Stimulated activated CD8-positive, alpha-beta memory T cell treated with anti-CD3 and anti-CD28 coated beads, Interleukin-15, amount 100 ng/mL, for 24 hours (primary cell): ENCODE results near the gene RASAL2.
"Not testable (repeated sequence)": the region's sequence is repeated elsewhere in the genome, so short reads cannot be mapped to it uniquely, and the experiment has no call there.

Experiments used
- DNase-seq: peaks from one replicate; pipeline ENCODE4 v3.0.0-alpha.2; 2020; ENCODE audit warnings: low read depth

Gene RASAL2

DNA sequence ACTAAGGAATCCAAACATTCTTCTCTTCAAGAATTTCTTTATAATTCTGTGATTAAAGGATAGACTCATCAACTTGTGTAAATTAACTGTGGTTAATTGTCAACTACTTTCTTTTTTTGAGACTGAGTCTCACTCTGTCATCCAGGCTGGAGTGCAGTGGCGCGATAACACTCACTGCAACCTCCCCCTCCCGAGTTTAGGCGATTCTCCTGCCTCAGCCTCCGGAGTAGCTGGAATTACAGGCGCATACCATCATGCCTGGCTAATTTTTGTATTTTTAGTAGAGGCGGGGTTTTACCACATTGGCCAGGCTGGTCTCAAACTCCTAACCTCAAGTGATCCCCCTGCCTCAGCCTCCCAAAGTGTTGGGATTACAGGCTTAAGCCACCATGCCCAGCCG, 296.4 kb downstream of the RASAL2 start:
- not testable (repeated sequence) for DNase-seq

DNA sequence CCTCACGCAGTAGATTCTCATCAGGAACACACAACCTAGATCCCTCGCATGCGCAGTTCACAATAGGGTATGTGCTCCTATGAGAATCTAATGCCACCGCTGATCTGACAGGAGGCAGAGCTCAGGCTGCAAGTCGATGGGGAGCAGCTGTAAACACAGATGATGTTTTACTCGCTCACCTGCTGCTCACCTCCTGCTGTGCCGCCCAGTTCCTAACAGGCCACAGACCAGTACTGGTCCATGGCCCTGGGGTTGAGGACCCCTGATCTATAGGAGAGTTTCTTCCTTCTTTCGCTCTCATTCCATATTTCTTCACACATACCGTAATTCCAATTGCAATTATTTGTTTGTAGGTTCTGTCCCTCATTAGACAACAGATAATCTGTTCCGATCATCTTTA, 299.5 kb downstream of the RASAL2 start:
- DNase-seq = no peak

DNA sequence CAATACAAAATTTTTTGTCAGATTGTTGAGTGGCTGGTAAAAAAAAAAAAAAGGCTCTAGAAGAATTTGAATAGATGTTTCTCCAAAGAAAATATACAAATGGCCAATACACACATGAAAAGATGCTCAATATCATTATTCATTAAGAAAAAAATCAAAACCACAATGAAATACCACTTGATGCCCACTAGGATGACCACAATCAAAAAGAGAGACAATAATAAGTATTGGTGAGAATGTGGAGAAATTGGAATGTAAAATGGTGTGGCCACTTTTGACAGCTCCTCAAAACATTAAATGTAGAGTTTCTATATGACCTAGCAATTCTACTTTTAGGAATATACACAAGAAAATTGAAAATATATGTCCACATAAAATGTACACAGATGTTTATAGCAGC, 302.9 kb downstream of the RASAL2 start:
- DNase-seq = no peak

DNA sequence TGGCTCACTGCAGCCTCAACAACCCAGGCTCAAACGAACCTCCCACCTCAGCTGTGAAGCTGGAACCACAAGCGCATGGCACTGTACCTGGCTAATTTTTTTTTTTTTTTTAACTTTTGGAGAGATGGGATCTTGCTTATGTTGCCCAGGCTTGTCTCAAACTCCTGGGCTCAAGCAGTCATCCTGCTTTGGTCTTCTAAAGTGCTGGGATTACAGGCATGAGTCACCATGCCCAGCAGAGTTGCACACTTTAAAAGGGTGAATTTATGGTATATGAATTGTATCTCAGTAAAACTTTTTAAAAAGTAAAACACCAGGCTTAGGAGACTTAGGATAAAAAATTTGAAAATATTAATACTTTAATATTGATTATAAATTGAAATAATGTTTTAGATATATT, 303.8 kb downstream of the RASAL2 start:
- DNase-seq = no peak

DNA sequence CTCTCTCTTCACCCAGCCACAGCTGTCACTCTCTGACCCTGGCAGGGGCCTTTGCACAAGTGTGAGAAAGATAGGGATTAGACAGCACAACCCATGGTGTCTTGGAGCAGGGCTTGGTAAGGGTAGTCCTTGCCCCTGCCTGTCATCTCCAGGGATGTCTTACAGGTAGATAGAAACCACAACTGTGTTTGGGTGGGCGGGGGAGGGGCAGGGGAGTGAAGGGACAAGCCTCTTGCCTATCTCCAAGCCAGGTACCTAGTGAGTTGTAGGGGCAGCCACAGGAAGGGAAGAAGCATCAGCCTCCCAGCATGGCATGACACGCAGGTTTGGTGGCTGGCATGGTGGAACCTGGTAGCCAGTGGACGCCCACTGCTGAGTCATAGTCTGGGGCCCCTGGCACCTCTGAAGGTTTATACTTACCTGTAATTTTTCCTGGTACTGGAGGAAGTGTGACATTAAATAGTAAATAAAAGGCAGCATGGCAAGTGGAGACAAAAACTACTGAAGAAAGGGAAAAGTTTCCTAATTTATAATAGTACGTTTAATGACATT, 305.3 kb downstream of the RASAL2 start:
- no peak for DNase-seq

DNA sequence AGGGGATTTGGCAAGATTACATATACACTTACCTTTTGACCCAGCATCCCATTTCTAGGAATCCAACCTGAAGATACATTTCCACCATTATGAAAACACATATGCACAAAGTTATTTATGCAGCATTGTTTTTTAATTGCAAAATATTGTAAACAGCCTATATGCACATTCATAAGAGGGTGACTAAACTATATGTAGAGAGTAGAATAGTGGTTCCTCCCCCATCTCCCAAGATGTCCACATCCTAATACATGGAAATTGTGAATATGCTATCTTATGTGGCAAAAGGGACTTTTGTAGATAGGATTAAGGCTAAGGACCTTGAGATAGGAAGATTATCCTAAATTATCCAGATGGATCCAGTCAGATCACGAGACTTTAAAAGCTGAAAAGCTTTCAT, 311.2 kb downstream of the RASAL2 start:
- no peak for DNase-seq

DNA sequence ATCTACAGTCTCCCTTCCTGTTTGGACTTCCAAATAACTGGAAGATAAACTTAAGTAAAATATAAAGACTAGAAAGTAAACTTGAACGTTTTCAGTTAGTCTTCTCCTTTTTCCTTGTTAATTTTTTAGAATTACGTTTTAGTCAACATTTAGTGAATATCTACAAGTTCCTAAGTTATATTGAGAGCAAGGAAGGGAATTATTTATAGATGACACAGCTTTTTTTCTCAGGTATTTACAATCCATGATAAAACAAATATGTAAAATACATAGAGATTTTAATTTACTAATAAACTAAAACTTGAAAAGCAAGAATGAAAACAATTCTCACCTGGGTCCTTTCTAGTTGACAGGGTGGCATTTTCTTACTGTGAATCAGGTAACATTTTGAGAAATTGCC, 313.3 kb downstream of the RASAL2 start:
- no peak for DNase-seq

DNA sequence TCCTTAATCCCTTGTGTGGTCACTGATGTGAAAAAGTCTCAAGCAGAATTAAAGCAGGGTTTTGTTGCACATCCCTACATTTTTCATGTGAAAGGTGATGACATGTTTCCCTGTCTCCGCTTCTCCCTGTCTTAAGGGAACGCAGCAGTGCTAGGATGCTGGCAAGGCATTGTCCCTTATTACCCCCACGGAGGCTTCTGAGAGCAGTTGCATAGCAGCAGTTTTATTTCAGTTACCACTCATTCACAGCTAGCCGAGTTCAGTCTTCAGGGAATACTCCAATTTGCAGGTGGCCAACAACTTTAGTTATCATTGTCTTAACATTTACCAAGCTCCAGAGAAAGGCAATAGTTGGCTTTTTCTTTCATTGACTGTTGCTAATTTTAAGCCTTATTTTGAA, 313.8 kb downstream of the RASAL2 start:
- DNase-seq = no peak

DNA sequence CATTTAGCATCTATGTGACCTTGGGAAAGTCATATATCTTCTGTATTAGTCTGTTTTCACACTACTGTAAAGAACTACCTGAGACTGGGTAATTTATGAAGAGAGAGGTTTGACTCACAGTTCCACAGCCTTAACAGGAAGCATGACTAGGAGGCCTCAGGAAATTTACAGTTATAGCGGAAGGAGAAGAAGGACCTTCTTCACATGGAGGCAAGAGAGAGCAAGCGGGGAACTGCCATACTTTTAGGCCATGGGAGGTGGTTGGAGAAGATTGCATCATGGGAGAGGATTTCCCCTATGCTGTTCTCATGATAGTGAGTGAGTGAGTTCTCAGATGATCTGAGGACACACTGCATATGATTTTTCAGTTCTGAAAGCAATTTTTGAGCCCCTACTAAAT, 315.0 kb downstream of the RASAL2 start:
- no peak for DNase-seq

DNA sequence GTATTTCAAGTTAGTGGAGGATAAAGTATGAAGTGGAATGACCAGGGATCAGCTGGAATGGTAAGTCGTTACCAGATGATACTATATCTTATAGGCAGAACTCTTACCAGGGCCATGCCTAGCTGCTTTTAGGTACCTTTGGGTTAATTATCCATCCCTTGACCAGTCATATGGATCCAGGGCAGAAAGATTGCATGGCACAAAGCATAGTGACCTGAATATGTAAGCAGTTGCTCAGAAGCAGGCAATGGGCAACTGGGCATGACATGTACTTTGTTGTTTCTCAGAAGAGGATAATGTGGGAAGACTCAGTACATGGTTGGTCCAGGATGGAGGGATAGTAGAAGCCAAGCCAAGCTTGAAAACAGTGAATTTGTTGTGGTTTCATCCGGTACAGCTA, 315.6 kb downstream of the RASAL2 start:
- no peak for DNase-seq

DNA sequence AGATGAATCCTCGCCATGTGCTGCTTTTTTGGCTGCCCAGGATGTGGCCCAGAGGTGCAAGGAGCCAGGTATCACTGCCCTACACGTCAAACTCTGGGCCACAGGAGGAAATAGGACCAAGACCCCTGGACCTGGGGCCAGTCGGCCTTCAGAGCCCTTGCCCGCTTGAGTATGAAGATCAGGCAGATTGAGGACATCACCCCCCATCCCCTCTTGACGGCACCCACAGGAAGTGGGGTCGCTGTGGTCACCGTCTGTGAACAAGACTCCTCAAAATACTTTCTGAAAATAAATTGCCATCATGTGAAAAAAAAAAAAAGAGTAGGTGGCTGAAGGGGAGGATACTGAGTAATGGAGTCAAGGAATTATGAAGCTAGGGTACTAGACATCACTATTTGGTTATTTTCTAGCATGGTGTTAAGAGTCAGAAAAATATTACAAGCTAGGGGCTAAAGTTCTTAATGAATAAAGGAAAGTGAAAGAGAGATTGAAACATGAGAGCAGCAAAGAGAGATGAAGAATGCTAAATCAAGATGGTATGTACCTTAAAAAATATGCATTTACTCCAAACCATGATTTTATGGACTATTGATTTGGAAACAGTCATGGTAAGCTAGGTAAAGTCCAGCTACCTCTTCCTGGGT, 318.0 kb downstream of the RASAL2 start:
- no peak for DNase-seq

DNA sequence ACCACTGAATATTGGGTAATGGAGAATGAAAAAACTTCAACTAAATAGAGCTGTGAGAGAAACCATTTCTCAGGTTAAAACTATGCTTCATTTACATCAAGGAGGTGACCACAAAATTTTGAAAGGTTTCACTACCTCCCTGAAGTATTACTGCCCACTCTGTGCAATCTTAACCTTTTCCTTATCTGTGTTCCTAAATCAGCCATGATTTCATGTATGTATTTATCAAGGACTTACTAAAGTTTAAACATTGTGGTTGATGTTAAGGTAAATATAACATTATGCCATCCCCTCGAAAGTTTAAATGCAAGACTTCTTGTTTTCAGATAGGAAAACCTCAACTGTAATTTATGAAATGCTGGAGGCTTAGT, 318.5 kb downstream of the RASAL2 start:
- no peak for DNase-seq

DNA sequence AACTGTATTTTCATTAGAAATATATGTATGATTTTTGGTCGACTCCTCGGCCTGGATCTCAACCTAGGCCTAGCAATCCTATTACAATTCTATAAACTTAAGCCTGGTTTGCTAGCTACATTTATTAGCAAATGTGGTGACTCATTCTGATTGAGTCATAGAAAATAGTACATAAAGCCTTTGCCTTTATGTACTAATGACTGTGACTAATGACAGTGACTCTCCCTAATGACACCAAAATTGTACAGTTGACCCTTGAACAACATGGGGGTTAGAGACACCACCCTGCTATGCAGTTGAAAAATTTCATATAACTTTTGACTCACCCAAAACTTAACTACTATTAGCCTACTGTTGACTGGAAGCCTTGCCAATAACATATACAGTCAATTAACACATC, 324.0 kb downstream of the RASAL2 start:
- no peak for DNase-seq

DNA sequence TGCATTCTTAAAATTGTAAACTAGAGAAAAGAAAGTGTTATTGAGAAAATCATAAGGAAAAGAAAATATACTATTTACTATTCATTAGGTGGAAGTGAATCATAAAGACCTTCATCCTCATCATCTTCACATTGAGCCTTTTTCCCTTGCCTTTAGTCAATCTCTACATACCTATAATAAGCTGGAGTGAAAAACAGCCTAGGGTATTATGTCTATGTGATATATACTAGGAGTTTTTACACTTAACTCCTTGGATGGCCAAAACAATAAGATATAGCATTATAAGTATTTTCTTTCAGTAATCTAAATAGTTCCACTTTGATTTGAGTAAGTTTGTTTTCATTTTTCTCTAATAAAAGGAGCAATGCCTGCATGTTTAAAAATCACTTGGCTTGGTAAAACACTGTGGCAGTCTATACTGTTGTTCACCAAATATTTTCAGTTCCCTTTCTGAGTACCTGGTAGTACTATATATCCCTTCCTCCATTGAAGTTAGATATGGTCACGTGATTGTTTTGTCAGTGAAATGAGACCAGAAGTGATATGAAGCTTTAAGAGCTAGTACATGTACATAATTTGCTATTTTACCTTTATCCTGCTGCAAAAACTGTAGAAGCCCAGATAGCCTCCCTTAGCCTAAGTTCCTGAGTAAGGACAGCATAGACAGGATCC, 324.5 kb downstream of the RASAL2 start:
- DNase-seq = no peak

DNA sequence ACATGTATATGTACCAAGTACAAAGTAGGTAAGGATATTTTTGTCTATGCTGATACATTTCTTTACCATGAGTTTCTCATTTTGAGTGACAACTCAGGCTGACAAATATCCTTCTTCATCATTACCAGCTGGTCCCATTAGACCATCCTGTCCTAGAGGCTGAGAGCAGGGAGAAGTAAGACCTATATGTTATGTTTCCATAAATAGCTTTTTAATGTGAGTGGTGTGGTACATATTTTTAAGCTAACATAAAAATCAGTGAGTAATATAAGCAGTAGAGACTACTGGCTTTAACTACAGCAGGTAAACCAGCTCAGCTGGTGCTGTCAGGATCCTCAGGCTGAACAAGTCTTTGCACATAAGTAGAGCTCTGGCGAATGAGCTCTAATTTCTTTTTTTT, 340.5 kb downstream of the RASAL2 start:
- DNase-seq = no peak

DNA sequence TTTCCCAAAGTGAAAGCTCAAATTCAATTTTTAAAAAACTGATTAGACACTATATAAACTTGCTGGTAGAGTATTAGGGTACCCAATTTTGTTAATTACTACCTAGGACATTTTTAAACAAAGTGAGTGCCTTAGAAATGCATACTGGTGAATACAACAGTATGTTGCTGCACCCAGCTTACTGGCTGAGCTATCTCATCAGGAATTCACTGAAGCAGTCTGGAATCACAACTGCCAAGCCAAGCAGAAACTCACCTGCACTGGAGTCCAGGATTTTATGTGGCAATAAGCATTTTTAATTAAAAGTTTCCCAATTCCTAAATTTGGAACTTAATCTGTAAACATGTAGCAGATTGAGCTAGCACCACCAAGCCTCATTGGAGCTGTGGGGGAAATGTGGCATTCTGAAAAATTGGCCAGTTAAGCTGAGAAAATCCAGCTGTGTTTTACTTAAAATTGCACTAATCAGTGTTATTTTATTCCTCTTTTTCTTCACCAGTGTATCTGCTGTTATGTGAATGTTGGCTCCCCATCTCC, 341.1 kb downstream of the RASAL2 start:
- no peak for DNase-seq

DNA sequence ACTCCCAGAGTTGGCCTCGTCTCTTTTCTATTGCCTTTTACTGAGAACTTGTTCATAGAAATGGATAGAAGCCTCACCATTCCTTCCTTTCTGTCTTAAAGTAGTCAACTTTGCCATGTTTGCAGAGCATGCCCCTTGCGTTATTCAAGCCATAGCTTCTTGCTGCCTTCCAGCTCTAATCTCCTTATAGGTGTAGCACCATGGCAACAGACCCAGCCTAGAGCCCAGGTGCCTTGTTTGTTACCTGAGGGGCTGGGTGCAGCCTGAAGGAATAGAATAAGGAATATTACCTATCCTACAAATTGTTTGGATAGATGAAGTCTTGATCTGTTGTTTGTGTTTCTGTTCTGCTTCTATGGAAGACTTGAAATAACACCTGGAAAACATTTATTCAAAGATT, 343.0 kb downstream of the RASAL2 start:
- DNase-seq = no peak

DNA sequence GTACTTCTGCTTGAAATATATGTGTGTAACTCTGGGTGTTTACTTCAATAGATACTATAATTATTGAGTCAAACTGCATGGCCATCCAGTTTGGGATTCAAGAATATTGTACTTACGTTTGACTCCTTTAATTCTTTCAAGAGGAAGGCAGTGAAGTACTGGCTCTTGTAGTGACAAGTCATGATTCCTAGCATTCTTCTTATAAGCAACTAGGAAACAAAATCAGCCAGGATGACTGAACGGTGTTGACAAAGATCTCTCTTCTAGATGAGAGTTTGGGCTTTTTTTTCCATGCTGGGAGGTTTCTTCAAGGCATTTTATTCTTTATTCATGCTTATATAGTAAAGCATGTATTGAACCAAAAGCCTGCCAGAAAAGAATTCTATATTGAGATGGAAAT, 344.5 kb downstream of the RASAL2 start:
- no peak for DNase-seq

DNA sequence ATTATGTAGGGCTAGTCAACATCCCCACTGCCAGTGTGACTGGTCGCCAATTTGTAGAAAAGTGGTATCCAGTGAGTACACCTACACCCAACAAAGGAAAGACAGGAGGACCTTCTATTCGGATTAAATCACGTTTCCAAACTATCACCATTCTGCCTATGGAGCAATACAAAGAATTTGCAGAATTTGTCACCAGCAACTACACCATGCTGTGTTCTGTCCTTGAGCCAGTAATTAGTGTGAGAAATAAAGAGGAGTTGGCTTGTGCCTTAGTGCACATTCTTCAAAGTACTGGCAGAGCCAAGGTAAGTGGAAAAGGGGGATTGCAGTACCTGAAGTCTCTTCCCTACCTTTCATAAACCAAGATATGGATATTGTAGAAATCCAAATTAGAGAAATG, 349.0 kb downstream of the RASAL2 start:
- DNase-seq = no peak

DNA sequence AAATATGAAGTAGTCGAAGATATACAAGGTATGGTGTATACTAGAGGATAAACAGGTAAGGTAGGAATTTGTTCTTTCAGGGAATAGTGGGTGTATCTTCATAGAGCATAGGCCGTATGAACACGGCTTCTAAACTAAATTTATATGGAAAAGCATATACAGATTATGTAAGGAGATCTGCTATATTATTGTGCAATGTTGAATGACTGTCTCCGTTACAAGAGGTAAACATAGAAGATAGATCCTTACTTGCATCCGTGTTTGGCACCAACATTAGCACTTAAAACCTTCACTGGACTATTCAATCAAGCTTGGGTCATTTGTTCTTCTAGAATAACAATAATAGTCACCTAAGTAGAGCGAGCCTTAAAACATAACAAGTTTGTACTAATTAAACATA, 357.0 kb downstream of the RASAL2 start:
- DNase-seq = no peak

DNA sequence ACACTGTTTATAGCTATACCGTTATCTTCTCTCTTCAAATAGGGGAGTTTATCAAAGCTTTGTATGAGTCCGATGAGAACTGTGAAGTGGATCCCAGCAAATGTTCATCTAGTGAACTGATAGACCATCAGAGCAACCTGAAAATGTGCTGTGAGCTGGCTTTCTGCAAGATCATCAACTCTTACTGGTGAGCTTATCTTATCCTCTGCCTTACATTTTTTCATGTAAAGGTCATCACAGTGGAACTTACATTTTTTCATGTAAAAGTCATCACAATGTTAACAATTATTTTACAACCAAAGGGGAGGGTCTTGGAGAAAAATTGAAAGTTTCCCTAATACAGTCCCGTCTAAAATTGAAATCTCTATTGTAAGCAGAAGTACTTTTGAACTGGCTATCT, 357.6 kb downstream of the RASAL2 start:
- no peak for DNase-seq

DNA sequence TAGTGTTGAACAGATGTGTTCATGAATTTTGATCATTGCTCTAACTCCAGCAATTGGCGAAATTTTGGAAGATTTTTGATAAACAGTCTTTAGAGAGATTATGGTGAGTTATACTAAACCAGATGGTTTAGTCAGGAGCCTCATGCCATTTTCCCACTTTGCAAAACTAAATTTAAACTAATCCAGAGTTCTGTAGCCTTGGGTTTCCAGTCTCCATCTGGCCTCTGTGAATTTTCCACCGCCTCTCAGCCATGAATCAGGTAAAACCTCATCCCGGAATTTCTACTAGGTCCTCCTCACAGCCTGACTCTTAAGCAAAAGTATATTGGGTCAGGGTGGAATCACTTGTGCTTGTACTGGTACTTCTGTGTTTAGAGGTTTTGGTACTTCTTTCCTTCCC, 358.1 kb downstream of the RASAL2 start:
- DNase-seq = no peak

DNA sequence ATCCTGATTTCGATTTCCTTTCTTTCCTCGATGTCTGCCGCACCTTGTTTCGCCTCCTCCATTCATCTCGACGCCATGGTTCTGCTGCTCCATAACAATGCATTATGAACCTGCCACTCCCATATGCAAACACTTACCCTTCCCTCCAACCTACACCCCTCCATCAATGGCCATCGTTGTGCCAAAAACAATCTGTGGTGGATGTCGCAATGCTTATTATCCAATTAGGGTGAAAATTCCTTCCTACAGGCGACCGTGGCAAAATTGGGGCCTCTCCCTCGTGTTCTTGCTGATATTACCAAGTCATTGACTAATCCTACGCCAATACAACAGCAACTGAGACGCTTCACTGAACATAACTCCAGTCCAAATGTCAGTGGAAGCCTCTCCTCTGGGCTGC, 362.6 kb downstream of the RASAL2 start:
- no peak for DNase-seq

DNA sequence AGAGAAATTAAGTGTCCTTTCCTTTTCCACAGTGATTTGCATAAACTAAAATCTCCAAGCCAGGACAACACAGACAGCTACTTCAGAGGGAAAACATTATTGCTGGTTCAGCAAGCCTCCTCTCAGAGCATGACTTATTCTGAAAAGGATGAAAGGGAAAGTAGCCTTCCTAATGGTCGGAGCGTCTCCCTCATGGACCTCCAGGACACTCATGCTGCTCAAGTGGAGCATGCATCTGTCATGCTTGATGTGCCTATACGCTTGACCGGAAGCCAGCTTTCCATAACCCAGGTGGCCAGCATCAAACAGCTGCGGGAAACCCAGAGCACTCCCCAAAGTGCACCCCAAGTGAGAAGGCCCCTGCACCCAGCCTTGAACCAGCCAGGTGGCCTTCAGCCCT, 363.7 kb downstream of the RASAL2 start:
- DNase-seq = no peak
